Activated CD8-positive, alpha-beta T cell treated with anti-CD3 and anti-CD28 coated beads for 36 hours (primary cell): ENCODE results near the gene ABCC8. TPM values are rescaled to one million over a fixed set of nuclear protein-coding genes. Genes with fewer than 3 reads are reported as not detected.

Experiments
- ATAC-seq: fragments of 200-7000 bp; cut with Tn5 transposase; one replicate; pipeline ENCODE4 v1.10.0; 2021; ENCODE audit warnings: mild to moderate bottlenecking, moderate library complexity
- CTCF ChIA-PET: fragments of 350-600 bp; sonication (Branson Sonifier 250); formaldehyde crosslinking; loops from one replicate; lab custom pipeline; 2021; ENCODE audit warnings: antibody characterized with exemption; lab: Charles Lee
- POLR2A ChIA-PET: fragments of 350-600 bp; sonication (Branson Sonifier 250); formaldehyde crosslinking; loops from one replicate; lab custom pipeline; 2021; ENCODE audit warnings: antibody characterized with exemption; lab: Charles Lee
- DNase-seq: peaks from one replicate; pipeline ENCODE4 v3.0.0-alpha.2; 2020
- H3K27ac Mint-ChIP-seq: one replicate; pipeline ENCODE4 v1.8.0; 2021; ENCODE audit warnings: mild to moderate bottlenecking, mixed read lengths
- H3K27me3 Mint-ChIP-seq: one replicate; pipeline ENCODE4 v1.8.0; 2021; ENCODE audit warnings: mixed read lengths
- H3K36me3 Mint-ChIP-seq: one replicate; pipeline ENCODE4 v1.8.0; 2021; ENCODE audit warnings: low read depth, mixed read lengths
- H3K4me1 Mint-ChIP-seq: one replicate; pipeline ENCODE4 v1.8.0; 2021; ENCODE audit warnings: low read depth, mixed read lengths
- H3K4me3 Mint-ChIP-seq: one replicate; pipeline ENCODE4 v1.8.0; 2021; ENCODE audit warnings: mild to moderate bottlenecking, moderate library complexity, mixed read lengths
- H3K9me3 Mint-ChIP-seq: one replicate; pipeline ENCODE4 v1.8.0; 2021; ENCODE audit warnings: mixed read lengths
- intact Hi-C: fragments of 100-400 bp; cut with micrococcal nuclease; formaldehyde crosslinking; loops from one replicate; pipeline ENCODE4 v1.10.0; 2022
- total RNA-seq, 2 experiments: library from RNA; stranded (reverse); gene quantifications; one replicate each; pipeline ENCODE4 v1.2.3, GENCODE V29; 2021
- TF ChIP-seq, protein P1 (sequence below): fragments of 200-600 bp; IDR thresholded peaks from one replicate; pipeline ENCODE4 v1.8.0; 2022; ENCODE audit warnings: antibody characterized with exemption, mild to moderate bottlenecking

Gene ABCC8
- total RNA-seq, 2 experiments from 2014 or later: not detected

DNA sequence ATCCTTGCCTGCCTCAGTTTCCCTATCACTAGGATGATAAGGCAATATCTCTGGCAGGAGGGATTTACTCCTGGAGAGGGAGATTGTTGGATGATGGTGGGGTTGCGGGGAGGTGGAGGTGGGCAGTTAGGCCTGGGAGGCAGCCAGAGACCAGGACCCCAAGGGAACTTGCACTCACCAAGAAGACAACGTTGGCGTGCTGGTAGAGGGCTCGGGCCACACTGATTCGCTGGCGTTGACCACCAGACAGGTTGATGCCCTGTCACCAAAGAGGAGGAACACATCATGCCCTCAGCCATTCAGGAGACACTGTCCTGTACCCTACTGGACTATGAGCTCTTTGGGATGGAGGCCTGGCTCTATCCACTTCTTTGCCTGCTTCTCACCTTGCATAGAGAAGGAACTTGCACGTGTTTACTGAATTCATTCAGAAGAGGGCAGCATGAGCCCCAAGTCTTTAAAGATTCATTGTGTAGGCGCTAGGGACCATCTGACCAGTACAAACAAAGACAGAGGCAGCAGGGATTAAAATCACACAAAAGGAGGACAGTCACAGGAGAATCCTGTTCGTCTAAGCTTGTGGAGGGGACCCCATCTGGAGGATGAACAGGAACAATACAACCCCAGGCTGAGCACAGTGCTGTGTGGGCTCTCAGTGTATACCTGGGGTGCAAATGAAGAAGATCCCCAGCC lies 64.0 kb downstream of the ABCC8 start:
- no peak for ATAC-seq
- peaks cover 9% of the 10 kb centered on the region for H3K4me1 Mint-ChIP-seq
- no peak overlapping the region for H3K4me3 Mint-ChIP-seq
- intact Hi-C loops: no loop called here
- DNase-seq: no peak
- POLR2A ChIA-PET: no interaction called here
- CTCF ChIA-PET: interaction anchor here (1.2 kb wide), 1 partner anchor 183 kb away, joined by 3 read pairs; no protein-coding TSS in a partner anchor
- H3K27me3 Mint-ChIP-seq: peaks cover 17% of the 10 kb centered on the region
- H3K9me3 Mint-ChIP-seq: no peaks in the 10 kb centered on the region
- H3K27ac Mint-ChIP-seq: no peak overlapping the region
- no peaks in the 10 kb centered on the region for H3K36me3 Mint-ChIP-seq
- TF ChIP-seq, protein P1, sequence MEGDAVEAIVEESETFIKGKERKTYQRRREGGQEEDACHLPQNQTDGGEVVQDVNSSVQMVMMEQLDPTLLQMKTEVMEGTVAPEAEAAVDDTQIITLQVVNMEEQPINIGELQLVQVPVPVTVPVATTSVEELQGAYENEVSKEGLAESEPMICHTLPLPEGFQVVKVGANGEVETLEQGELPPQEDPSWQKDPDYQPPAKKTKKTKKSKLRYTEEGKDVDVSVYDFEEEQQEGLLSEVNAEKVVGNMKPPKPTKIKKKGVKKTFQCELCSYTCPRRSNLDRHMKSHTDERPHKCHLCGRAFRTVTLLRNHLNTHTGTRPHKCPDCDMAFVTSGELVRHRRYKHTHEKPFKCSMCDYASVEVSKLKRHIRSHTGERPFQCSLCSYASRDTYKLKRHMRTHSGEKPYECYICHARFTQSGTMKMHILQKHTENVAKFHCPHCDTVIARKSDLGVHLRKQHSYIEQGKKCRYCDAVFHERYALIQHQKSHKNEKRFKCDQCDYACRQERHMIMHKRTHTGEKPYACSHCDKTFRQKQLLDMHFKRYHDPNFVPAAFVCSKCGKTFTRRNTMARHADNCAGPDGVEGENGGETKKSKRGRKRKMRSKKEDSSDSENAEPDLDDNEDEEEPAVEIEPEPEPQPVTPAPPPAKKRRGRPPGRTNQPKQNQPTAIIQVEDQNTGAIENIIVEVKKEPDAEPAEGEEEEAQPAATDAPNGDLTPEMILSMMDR: no peak

GRCh38 chr11:17411418-17411817 lies 65.2 kb downstream of the ABCC8 start:
- no peak overlapping the region for H3K27ac Mint-ChIP-seq
- POLR2A ChIA-PET: no interaction called here
- H3K4me3 Mint-ChIP-seq: no peak overlapping the region
- no peak for DNase-seq
- intact Hi-C loops: no loop called here
- CTCF ChIA-PET: interaction anchor here (1.5 kb wide), 1 partner anchor 23 kb away, joined by 3 read pairs; the partner anchor contains the start of gene KCNJ11
- H3K9me3 Mint-ChIP-seq: no peaks in the 10 kb centered on the region
- no peaks in the 10 kb centered on the region for H3K36me3 Mint-ChIP-seq
- no peak for ATAC-seq
- TF ChIP-seq, protein P1: no peak
- H3K4me1 Mint-ChIP-seq: peaks cover 9% of the 10 kb centered on the region
- H3K27me3 Mint-ChIP-seq: peaks cover 12% of the 10 kb centered on the region

- no peak for ATAC-seq
- TF ChIP-seq, protein P1: no peak
- ChIA-PET POLR2A (no interaction called here), CTCF (interaction anchor here (1.5 kb wide), 1 partner anchor 22 kb away, joined by 3 read pairs; the partner anchor contains the start of gene KCNJ11)
- Mint-ChIP-seq H3K27ac (no peak overlapping the region), H3K9me3 (no peaks in the 10 kb centered on the region), H3K4me3 (no peak overlapping the region), H3K4me1 (peaks cover 9% of the 10 kb centered on the region), H3K27me3 (peaks cover 9% of the 10 kb centered on the region), H3K36me3 (no peaks in the 10 kb centered on the region)
- DNase-seq: no peak
- intact Hi-C loops: no loop called here
Observed at GRCh38 chr11:17410606-17411379, 65.9 kb downstream of the ABCC8 start.

GRCh38 chr11:17408641-17409040 lies 68.0 kb downstream of the ABCC8 start:
- no peaks in the 10 kb centered on the region for H3K36me3 Mint-ChIP-seq
- intact Hi-C loops: no loop called here
- ChIA-PET POLR2A (no interaction called here), CTCF (no interaction called here)
- H3K4me3 Mint-ChIP-seq: no peak overlapping the region
- peaks cover 4% of the 10 kb centered on the region for H3K27me3 Mint-ChIP-seq
- no peak for ATAC-seq
- H3K9me3 Mint-ChIP-seq: no peaks in the 10 kb centered on the region
- H3K27ac Mint-ChIP-seq: no peak overlapping the region
- H3K4me1 Mint-ChIP-seq: no peaks in the 10 kb centered on the region
- no peak for DNase-seq
- TF ChIP-seq, protein P1: no peak

DNA sequence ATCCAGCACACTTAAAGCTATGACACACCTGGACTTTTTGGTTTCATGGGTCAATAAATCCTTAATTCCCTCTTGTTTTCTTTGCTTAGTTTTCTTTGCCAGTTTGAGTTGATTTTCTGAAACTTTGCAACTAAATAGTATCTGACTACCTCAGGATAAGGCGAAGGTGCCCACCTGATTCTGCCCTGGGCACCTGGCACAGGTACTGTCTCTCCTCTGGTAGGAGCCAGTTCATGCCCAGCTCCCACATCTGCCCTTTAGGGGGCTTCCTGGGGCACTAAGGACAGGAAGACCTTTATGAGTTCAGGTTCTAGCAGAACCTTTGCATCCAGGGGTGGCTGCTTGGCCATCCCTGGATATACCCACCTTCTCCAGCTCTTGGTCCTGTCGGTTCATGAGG lies 68.6 kb downstream of the ABCC8 start:
- DNase-seq (no peak), ATAC-seq (no peak)
- no peak overlapping the region for H3K27ac Mint-ChIP-seq
- H3K4me1 Mint-ChIP-seq: no peaks in the 10 kb centered on the region
- CTCF ChIA-PET: interaction anchor here (0.9 kb wide), 1 partner anchor 12 kb away, joined by 4 read pairs; no protein-coding TSS in a partner anchor
- H3K27me3 Mint-ChIP-seq: no peaks in the 10 kb centered on the region
- POLR2A ChIA-PET: no interaction called here
- H3K9me3 Mint-ChIP-seq: no peaks in the 10 kb centered on the region
- TF ChIP-seq, protein P1: no peak
- no peaks in the 10 kb centered on the region for H3K36me3 Mint-ChIP-seq
- intact Hi-C loops: no loop called here
- H3K4me3 Mint-ChIP-seq: no peak overlapping the region
